Nephron (organoid): ENCODE results near the gene SCP2.

Source experiments
- H3K27ac Mint-ChIP-seq, 3 experiments: 2 replicates each; pipeline ENCODE4 v1.8.0; 2020; ENCODE audit warnings: mixed read lengths in 3 of 3, mild to moderate bottlenecking in 2 of 3, moderate library complexity in 1 of 3
- H3K27me3 Mint-ChIP-seq: 2 replicates; pipeline ENCODE4 v1.8.0; 2021; ENCODE audit warnings: low read depth, mild to moderate bottlenecking, moderate library complexity, mixed read lengths
- H3K36me3 Mint-ChIP-seq: 2 replicates; pipeline ENCODE4 v1.8.0; 2020; ENCODE audit warnings: low read depth, mixed read lengths
- H3K4me1 Mint-ChIP-seq: 2 replicates; pipeline ENCODE4 v1.8.0; 2020; ENCODE audit warnings: mixed read lengths
- H3K4me3 Mint-ChIP-seq, 3 experiments: 2 replicates each; pipeline ENCODE4 v1.8.0; 2020; ENCODE audit warnings: mild to moderate bottlenecking in 3 of 3, mixed read lengths in 3 of 3, moderate library complexity in 2 of 3
- H3K9me3 Mint-ChIP-seq: 2 replicates; pipeline ENCODE4 v1.8.0; 2020; ENCODE audit warnings: mixed read lengths
- TF ChIP-seq, protein P1 (sequence below), 3 experiments: fragments of 200-600 bp; sonication (generic); IDR thresholded peaks; one replicate each; pipeline ENCODE4 v1.5.0; 2021; ENCODE audit warnings: antibody characterized with exemption in 3 of 3; ENCODE audit not compliant: unreplicated experiment in 3 of 3

SCP2 gene

DNA sequence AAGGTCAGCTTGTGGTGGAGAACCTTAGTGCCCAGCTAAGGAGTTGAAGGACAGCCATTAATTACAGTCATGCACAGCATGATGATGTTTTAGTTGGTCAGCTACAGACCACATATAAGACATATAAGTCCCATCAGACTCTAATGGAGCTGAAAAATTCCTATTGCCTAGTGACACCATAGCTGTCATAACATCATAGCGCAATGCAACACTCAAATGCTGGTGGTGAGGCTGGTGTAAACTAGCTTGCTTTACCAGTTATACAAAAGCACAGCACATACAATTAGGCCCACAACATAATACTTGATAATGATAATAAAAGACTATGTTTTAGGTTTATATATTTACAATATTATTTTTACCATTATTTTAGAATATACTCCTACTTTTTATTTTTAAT lies 9.5 kb upstream of the SCP2 start:
- H3K27me3 Mint-ChIP-seq = peaks cover 32% of the 10 kb centered on the region

DNA sequence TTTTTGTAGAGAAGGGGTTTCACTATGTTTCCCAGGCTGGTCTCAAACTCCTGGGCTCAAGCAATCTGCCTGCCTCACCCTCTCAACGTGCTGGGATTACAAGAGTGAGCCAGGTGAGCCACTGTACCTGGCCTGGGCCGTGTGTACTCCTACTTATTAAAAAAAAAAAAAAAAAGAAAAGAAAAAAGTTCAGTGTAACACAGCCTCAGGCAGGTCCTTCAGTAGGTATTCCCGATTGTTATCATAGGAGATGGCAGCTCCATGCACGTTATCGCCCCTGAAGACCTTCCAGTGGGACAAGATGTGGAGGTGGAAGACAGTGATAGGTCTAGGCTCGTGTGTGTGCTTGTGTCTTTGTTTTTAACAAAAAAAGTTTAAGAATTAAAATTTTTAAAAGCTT lies 8.9 kb upstream of the SCP2 start:
- TF ChIP-seq, protein P1, sequence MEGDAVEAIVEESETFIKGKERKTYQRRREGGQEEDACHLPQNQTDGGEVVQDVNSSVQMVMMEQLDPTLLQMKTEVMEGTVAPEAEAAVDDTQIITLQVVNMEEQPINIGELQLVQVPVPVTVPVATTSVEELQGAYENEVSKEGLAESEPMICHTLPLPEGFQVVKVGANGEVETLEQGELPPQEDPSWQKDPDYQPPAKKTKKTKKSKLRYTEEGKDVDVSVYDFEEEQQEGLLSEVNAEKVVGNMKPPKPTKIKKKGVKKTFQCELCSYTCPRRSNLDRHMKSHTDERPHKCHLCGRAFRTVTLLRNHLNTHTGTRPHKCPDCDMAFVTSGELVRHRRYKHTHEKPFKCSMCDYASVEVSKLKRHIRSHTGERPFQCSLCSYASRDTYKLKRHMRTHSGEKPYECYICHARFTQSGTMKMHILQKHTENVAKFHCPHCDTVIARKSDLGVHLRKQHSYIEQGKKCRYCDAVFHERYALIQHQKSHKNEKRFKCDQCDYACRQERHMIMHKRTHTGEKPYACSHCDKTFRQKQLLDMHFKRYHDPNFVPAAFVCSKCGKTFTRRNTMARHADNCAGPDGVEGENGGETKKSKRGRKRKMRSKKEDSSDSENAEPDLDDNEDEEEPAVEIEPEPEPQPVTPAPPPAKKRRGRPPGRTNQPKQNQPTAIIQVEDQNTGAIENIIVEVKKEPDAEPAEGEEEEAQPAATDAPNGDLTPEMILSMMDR (IDR thresholded peaks at IDR 0.05; ENCODE audit: unreplicated experiment in 3 of 3) = no peak
- no peak overlapping the region for H3K27ac Mint-ChIP-seq
- H3K9me3 Mint-ChIP-seq = peaks cover 5% of the 10 kb centered on the region
- peaks cover 38% of the 10 kb centered on the region for H3K27me3 Mint-ChIP-seq
- no peak overlapping the region for H3K4me3 Mint-ChIP-seq
- peaks cover 5% of the 10 kb centered on the region for H3K4me1 Mint-ChIP-seq
- H3K36me3 Mint-ChIP-seq = no peaks in the 10 kb centered on the region

More for the DNA sequence above, 9.5 kb upstream of the SCP2 start:
- TF ChIP-seq, protein P1 (IDR thresholded peaks at IDR 0.05; ENCODE audit: unreplicated experiment in 3 of 3) = no peak
- no peak overlapping the region for H3K4me3 Mint-ChIP-seq
- peaks cover 5% of the 10 kb centered on the region for H3K4me1 Mint-ChIP-seq
- H3K9me3 Mint-ChIP-seq = peaks cover 5% of the 10 kb centered on the region
- peak overlapping the region; percentile 30 to 79 (median 78) for H3K27ac Mint-ChIP-seq
- H3K36me3 Mint-ChIP-seq = no peaks in the 10 kb centered on the region

DNA sequence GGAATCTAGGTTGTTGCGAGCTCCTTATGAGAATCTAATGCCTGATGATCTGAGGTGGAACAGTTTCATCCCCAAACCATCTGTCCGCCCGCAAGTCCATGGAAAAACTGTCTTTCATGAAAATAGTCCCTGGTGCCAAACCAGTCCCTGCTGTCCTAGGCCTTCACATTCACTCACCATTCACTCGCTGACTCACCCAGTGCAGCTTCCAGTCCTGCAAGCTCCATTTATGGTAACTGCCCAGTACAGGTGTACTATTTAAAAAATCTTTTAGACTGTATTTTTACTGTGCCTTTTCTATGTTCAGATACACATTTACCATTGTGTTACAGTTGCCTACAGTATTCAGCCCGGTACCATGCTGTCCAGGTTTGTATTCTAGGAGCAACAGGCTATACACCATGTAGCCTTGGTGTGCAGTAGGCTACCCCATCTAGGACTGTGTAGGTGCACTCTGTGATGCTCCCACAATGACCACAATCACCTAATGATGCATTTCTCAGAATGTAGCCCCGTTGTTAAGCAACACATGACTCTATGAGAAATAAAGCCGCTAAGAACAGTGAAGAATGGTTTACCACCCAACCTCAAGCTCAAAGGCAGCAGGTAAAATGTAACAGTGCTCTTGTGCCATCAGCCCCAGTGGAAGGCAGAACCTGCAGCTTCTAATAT lies 7.9 kb upstream of the SCP2 start:
- Mint-ChIP-seq H3K4me3 (peak overlapping the region in 2 of 3 experiments; percentile 16 to 45), H3K4me1 (peaks cover 5% of the 10 kb centered on the region), H3K9me3 (peaks cover 5% of the 10 kb centered on the region), H3K36me3 (no peaks in the 10 kb centered on the region), H3K27me3 (peaks cover 42% of the 10 kb centered on the region), H3K27ac (no peak overlapping the region)
- TF ChIP-seq, protein P1 (IDR thresholded peaks at IDR 0.05; ENCODE audit: unreplicated experiment in 3 of 3) = no peak

DNA sequence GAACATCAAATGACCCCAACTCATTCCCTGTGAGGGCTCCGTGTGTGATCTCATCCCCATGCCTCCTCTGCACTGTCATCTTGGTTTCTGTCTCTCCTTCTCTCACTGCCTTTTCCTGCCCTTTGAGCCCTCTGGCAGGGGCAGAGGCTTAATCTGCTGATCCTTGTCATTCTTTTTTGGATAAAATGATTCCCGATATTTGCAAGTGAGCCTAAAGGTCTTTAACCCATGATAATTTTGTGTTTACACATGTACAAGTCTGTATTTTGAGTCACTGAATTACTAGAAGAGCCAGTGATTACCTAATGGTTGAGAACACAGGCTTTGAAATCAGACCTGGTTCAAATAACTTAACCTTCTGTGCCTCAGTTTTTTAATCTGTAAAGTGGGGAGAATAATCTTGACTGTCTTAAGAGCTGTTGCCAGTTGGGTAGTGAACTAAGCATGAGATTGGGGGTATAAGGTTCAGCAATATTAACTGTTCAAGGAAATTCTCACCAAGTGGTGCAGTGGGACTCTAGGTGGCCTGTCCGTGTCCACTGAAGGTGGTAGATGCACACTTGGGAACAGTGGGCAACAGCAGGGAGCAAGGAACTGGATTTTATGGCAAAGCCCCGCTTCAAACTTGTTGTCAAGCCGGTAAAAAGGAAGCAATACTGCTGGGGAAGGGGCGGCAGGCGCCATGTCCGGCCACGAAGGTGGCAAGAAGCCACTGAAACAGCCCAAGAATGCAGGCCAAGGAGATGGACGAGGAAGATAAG lies 7.2 kb upstream of the SCP2 start:
- peak overlapping the region; percentile 65 to 73 (median 68) for H3K4me3 Mint-ChIP-seq
- TF ChIP-seq, protein P1 (IDR thresholded peaks at IDR 0.05; ENCODE audit: unreplicated experiment in 3 of 3) = no peak
- H3K27ac Mint-ChIP-seq = no peak overlapping the region
- H3K36me3 Mint-ChIP-seq = no peaks in the 10 kb centered on the region
- peaks cover 5% of the 10 kb centered on the region for H3K4me1 Mint-ChIP-seq
- H3K27me3 Mint-ChIP-seq = peaks cover 43% of the 10 kb centered on the region
- peaks cover 5% of the 10 kb centered on the region for H3K9me3 Mint-ChIP-seq

DNA sequence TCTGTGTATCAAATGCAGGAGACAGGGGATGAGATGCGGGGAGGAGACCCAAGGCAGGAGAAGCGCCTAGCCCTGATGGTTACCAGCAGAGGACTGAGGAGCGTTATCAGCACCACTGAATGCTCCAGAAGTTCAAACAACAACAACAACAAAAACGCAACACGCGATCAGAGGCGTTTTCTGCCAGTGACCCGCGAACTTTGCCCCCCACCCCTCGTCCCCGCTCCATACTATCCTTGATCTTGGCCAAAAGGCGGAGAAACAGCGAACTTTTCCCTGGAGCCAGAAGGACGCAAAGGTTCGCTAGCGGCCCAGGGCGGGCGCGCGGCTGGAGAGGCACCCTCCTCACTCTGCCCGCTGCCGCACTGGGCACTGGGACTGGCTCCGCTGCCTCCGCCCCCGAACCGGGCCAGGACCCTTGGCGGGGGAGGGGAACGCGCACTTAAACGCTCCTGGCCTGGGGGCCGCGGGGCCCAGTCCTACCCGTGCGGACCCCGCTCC lies 6.2 kb upstream of the SCP2 start:
- H3K4me1 Mint-ChIP-seq = peaks cover 7% of the 10 kb centered on the region
- peak overlapping the region; percentile 68 to 85 (median 83) for H3K4me3 Mint-ChIP-seq
- no peaks in the 10 kb centered on the region for H3K36me3 Mint-ChIP-seq
- peaks cover 5% of the 10 kb centered on the region for H3K9me3 Mint-ChIP-seq
- TF ChIP-seq, protein P1 (IDR thresholded peaks at IDR 0.05; ENCODE audit: unreplicated experiment in 3 of 3) = no peak
- peaks cover 50% of the 10 kb centered on the region for H3K27me3 Mint-ChIP-seq
- peak overlapping the region in 2 of 3 experiments; percentile 48 to 73 for H3K27ac Mint-ChIP-seq
